Stimulated activated naive CD8-positive, alpha-beta T cell treated with anti-CD3 and anti-CD28 coated beads, Interleukin-15, Interleukin-2, amounts not matched to agents 100 U/mL and 50 U/mL, for 24 hours (primary cell): ENCODE measurements around the gene SLC38A6.

ENCODE experiments used
- ATAC-seq: fragments of 150-1000 bp; cut with Tn5 transposase; one replicate; pipeline ENCODE4 v1.10.0; 2021
- DNase-seq: peaks from one replicate; pipeline ENCODE4 v3.0.0; 2021

The SLC38A6 gene

DNA sequence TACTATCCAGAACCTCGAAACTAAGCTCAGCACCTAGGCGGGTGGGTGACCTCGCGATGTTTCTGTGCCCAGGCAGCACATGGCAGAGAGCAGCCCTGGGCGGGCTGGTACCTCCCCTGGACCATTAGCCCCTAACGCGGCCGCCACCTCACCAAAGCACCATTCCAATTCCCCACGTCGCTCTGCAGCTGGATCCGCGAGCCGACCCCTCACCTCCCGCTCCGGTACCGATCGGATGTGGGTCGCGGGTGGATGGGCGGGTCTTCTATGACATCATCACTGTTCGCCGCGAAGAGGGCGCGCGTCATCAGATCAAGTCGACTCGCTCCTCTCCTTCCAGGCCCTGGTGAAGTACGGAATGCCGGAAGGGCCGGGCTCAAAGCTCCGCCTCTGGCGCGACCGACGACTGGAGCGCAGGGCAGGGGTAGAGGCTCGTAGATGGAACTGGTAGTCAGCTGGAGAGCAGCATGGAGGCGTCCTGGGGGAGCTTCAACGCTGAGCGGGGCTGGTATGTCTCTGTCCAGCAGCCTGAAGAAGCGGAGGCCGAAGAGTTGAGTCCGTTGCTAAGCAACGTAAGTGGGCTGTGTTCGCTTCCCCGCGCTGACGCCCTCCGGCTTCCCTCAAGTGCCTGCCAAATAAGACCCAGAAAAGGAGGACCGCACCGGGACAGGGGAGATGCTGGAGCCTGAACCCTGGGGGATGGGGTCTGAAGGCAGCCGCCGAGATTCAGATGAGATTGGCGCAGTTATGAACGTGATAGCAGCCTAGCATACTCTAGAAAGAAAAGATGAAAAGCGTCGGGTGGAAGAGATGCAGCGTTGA is at the start of gene SLC38A6, which contains the start of gene TRMT5:
SLC38A6 (plus strand) TSS at position 435 of the 822 bp plus-strand sequence; CDS start at position 468, 33 bp downstream.
TRMT5 (minus strand) TSS at position 269 of the 822 bp plus-strand sequence; CDS start at position 163, 106 bp downstream.
- DNase-seq (peak; percentile 91), ATAC-seq (peak; percentile 97)

DNA sequence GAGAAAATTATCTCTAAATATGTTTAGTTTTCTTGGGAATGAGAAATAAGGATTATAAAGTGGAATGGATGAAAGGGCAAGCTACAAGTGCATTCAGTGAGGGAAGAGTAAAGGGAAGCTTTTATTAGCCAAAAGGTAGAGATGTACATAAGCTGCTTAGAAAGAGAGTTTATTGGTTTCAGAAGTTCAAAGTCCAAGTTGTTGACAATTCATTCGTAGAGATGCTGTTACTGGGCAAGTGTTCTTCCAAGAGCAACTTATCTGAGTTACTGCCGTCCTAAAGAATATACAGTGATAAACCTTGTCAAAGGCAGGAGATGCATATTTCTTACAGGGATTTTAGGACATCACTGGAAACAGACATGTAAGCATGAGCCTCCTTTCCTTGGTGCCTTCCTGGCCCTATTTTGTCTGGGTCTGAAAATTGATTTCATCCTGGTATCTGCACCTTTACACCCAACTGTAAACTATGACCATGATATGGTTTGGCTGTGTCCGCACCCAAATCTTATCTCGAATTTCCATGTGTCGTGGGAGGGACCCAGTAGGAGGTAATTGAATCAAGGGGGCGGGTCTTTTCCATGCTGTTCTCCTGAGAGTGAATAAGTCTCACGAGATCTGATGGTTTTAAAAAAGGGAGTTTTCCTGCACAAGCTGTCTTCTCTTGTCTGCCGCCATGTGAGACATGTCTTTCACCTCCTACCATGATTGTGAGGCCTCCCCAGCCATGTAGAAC is 47.0 kb upstream of the SLC38A6 start:
- ATAC-seq: no peak

DNA sequence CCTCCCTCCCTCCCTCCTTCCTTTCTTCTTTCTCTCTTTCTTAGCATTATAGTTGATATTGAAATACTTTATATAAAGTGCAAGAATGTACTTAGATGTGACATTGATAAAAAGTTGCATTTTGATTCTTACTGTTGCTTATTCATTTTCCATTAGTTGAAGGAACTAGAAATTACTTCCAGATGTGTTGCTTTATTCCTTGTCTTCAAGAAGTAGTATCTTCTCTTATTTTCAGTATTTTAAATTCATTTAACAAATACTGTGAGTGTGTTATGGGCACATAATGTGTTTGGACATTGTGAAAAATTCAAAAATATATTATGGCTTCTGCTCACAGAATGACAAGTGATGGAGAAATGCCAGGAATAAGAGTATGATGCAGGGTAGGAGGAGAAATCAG is 45.7 kb upstream of the SLC38A6 start:
- no peak for DNase-seq

More for the DNA sequence above, 47.0 kb upstream of the SLC38A6 start:
- DNase-seq: no peak

DNA sequence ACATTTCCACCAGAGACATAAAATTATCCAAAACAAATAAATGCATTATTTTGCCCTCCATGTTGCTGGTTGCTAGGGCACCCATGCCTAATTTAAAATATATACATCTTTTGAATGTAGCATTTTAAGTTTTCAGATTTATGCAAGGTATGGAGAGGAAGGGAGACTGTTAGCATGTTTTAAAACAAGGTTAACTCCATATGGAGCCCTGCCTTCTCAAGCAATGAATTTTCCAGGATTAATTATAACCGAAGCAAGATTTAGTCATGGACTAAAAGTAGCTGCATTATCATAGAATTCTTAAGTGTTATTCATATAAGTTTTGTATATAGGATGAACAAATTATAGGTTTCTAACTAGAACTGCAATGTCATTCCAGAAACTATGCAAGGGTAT is 37.4 kb upstream of the SLC38A6 start:
- ATAC-seq: no peak
- no peak for DNase-seq

More for the DNA sequence above, 45.7 kb upstream of the SLC38A6 start:
- ATAC-seq: no peak

DNA sequence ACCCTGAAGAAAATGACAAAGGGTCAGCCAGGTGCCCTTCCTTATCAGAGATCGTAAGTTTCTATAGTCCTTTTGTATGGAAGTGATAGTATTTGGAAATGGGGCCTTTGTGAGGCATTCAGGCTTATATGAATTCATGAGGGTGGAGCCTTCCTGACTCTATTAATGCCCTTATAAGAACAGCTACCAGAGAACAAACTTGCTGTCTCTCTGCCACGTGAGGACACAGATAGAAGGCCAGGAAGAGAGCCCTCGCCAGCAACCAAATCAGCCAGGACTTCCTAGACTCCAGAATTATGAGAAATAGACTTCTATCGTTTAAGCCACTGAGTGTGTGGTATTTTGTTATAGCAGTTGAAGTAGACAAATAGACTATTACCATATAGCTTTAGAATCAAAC is 36.8 kb upstream of the SLC38A6 start:
- no peak for DNase-seq
- no peak for ATAC-seq

DNA sequence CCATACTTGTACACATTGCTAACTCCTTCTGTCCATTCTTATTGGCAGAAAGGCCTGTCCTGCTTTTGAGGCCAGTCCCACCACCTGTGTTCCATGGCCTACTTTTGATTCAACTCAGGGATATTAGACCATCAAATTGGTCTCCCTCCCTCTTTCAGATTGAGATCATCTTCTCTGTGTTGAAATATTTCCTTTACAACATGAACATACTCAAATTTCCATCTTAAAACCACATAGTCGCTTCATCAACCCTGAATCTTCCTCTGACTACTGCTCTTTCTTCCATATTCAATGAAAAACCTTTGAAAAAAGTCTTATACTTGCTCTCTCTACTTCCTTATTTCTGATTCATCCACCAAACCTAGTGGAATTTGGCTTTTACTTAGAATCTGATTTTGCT is 35.1 kb upstream of the SLC38A6 start:
- ATAC-seq (peak; percentile 66), DNase-seq (no peak)

DNA sequence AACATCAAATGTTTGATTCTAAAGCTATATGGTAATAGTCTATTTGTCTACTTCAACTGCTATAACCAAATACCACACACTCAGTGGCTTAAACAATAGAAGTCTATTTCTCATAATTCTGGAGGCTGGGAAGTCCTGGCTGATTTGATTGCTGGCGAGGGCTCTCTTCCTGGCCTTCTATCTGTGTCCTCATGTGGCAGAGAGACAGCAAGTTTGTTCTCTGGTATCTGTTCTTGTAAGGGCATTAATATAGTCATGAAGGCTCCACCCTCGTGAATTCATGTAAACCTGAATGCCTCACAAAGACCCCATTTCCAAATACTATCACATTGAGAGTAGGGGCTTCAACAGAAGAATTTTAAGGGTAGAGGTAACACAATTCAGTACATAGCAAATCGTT is 34.3 kb upstream of the SLC38A6 start:
- ATAC-seq (no peak), DNase-seq (no peak)

DNA sequence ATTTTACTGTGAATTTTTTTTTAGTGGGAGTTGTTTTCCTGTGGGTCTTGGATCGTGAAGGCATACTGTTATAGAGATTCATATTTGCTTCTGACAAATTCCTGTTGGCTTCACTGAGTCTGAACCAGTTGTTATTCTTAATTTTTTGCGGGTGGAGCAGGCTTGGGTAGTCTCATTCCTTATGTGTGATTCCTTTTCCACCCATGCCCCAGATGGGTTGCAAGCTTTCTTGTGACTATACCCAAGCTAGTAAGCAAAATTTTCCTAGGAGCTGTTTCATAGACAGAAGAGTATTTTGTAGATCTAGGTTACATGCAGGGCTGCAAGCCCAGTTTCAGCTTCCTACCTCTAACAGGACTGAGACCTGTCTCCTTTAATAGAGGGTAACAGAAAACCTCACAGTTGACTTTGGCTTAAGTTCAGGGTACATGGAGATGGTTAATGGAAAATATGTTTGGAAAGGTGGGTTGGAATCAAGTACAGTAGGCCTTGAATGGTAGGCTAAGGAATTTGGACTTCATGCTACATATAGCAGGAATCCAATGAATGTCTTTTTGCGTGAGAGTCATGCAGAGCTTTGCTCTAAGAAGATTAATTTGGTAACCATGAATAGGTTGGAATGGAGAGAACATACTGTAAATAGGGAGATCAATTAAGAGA is 29.1 kb upstream of the SLC38A6 start:
- DNase-seq: no peak
- ATAC-seq: no peak

DNA sequence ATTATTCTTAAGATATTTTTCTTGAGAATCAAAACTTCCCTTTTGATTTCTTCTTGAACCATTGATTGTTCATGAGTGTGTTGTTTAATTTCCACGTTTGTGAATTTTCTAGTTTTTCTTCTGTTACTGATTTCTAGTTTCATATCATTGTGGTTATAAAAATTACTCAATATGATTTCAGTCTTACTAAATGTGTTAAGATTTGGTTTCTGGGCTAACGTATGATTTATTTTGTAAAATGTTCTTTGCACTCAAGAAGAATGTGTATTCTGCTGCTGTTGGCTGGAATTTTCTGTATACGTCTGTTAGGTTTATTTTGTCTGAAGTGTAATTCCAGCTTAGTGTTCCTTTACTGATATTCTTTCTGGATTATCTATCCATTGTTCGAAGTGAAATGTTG is 24.8 kb upstream of the SLC38A6 start:
- no peak for DNase-seq
- ATAC-seq: no peak

DNA sequence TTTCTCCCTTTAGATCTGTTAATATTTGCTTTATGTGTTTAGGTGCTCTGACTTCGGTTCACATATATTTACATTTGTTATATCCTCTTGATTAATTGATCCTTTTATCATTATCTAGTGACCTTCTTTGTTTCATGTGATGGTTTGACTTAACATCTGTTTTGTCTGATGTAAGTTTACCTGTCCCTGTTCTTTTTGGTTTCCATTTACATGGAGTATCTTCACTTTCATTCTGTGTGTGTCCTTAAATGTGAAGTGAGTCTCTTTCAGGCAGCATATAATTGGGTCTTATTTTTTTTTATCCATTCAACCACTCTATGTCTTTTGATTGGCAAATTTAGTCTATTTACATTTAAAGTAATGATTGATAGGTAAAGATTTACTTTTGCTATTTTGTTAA is 24.4 kb upstream of the SLC38A6 start:
- DNase-seq (no peak), ATAC-seq (no peak)

DNA sequence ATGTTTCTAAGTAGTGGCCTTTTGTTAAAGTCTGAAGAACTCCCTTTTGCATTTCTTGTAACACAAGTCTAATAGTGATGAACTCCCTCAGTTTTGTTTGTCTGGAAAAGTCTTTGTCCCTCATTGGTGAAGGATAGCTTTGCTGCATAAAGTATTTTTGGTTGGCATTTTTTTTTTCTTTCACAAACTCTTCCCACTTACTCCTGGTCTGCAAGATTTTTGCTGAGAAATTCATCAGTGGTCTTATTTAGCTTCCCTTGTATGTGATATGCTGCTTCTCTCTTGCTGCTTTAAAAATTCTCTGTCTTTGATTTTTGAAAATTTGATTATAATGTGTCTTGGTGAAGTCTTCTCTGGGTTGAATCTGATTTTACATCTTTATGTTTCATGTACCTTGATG is 22.9 kb upstream of the SLC38A6 start:
- DNase-seq (no peak), ATAC-seq (no peak)

DNA sequence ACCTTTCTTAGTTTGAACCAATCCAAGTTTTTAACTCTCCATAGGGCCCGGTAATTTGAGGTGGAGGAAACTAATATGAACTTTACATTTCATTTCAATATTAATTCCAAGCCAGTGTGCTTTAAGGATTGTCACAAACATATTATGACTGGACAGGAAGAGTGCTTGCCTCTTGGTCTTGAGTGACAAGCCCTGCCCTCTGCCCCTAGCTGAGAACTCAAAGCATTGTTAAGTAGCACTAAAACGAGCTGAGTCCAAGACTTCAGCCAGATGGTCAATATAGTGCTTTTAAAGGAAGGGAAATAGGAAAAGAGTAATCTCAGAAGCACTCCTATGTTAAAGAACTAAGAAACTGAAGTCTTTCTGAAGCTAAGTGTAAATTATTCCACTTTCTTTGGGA is 17.3 kb upstream of the SLC38A6 start:
- ATAC-seq (no peak), DNase-seq (no peak)

DNA sequence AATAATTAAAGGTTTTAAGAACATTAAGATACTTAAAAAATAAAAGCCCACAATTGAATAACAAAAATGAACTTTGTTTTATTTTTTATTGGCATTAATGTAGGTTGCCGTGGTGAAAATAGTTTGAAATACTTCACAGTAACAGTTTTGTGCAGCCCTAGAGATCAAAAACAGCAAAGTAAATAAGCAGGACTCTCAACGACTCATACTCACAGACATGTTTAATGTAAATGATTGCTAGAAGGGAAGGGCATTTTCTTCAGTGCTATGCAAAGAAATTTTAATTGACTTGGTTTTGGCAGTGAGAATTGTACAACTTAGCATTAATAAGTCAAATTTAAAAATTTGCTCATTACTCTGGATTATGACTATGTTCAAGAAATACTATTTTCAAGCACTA is 16.1 kb upstream of the SLC38A6 start:
- ATAC-seq: no peak
- no peak for DNase-seq

DNA sequence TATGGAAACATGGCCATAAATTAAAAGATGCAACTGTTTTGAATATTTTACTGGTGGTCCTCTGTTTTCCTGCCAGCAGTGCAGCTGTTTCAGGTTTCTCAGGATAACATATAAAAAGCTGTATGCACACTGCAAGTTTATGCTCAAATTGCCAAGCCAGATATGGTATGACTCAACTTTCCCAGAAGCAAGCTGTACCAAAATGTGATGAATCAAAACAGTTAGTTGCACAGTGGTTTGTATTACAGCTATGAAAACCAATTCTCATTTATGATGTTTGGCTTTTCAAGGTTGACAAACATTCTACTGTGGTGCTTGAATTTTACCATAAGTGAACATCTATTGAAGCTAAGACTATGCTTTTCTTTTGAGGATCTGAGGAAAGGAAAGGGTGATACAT is 15.6 kb upstream of the SLC38A6 start:
- DNase-seq (no peak), ATAC-seq (peak; percentile 72)

DNA sequence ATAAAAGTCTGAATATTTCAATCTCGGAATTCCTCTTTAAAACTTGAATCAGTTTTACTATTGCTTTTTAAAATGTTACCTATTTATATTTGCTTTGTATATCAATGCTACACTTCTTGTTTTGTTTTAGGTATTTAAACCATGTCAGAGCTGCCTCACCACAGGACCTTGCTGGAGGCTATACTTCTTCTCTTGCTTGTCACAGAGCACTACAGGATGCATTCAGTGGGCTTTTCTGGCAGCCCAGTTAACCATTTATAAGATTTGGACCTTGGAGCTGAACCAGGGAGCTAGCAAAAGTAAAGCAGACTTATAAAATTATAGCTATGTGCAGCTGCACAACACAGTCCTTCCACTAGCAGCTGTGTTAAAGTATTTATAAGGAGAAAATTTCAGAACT is 12.9 kb upstream of the SLC38A6 start:
- no peak for DNase-seq
- no peak for ATAC-seq

DNA sequence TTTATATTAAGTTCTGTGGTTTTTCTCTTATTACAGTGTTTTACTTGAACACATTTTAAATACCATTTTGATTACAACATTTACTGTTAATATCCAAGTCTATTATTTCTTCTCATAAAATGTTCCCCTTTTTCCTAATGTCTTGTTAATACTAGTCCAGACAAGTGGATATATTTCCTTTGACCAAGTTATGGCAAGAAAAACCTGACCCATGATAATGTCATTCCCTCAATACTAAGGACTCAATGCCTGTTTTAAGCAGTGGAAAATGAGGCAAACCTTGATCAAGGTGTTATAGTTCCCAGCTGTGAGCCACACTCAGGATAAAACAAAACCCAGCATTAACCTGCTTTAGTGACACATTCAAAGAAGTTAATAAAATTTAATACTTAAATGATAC is 12.4 kb upstream of the SLC38A6 start:
- ATAC-seq: no peak
- DNase-seq: no peak

DNA sequence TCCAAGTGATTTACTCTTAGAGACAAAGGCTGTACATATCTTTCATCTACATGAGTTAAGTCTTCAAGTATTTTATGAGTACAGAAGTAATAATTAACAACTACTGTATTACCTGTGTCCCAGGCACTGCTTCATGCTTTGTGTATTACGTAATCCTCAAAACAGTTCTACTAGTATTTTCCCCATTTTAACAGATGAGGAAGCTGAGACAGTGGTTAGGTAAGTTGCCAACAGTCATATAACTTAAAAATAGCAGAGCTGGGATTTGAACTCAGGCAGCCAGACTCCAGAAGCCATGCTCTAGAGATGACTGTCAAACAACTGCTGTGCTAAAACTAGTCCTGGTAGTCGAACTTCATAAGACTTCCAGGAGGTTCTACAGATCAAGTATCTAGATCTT is 10.9 kb upstream of the SLC38A6 start:
- DNase-seq: no peak
- no peak for ATAC-seq

DNA sequence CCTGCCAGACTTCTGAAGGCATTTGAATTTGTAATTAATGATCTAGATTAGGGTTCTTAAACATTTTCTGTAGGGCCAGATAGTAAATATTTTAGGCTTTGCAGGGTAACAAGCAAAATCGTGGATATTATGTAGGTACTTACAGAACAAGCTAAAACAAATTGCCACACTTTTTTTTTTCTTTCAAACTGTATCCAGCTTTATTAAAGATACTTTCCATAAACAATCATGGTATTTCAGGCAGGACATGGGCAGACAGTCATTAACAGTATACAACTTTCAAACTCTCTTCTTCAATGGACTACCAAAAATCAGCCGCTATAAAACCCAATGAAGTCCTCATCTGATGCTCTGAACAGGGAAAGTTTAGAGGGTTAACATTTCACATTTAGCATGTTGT is 9.8 kb upstream of the SLC38A6 start:
- no peak for ATAC-seq
- no peak for DNase-seq

DNA sequence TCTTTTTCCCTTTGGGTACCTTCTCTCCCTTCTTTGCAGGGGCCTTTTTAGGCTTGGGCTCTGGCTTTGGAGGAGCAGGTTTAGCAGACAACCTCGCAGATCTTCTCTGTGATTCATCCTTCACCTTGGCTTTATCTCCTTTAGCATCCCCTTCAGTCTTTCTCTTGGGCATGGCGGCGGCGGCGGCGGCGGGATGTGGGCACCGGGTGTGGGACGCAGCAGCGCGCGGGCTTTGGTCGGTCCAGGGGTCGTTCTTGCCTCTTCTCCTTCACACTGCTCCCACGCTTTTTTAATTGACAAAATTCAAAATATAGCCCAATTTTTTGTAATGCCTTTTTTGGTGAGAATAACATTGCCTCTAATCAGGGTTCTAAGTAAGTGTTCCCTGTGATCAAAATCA is 8.8 kb upstream of the SLC38A6 start:
- ATAC-seq (no peak), DNase-seq (no peak)

DNA sequence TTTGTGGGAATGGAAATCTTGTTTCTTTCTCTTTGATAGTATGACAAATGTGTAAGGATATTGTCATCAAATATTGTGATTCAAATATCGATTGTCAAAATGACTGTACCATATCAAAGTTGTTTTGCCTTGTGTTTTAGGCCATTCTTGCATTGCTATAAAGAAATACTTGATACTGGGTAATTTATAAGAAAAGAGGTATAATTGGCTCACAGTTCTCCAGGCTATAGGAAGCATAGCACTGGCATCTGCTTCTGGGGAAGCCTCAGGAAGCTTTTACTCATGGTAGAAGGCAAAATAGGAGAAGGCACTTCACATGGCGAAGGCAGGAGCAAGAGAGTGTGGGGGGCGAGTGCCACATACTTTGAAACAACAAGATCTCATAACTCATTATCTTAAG is 8.0 kb upstream of the SLC38A6 start:
- ATAC-seq: no peak
- DNase-seq: no peak

DNA sequence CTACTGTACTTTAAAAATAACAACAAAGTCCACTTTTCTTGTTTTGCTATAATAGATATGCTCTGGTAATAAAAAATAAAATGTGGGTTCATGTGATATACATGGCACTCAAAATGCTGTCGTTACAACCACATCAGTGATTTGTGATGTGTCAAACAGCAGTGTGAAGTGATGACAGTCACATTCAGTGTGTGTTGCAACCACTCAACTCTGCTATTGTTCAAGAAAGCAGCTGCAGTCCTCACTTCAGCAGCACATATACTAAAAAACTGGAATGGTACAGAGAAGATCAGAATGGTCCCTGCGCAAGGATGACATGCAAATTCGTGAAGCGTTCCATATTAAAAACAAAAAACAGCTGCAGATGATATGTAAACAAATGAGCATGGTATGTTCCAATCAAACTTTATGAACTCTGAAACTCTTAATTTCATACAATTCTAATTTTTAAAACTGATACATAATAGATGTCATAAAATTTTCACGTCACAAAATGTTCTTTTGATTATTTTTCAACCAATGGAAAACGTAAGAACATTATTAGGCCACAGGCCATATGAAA is 6.9 kb upstream of the SLC38A6 start:
- no peak for ATAC-seq
- DNase-seq: no peak

DNA sequence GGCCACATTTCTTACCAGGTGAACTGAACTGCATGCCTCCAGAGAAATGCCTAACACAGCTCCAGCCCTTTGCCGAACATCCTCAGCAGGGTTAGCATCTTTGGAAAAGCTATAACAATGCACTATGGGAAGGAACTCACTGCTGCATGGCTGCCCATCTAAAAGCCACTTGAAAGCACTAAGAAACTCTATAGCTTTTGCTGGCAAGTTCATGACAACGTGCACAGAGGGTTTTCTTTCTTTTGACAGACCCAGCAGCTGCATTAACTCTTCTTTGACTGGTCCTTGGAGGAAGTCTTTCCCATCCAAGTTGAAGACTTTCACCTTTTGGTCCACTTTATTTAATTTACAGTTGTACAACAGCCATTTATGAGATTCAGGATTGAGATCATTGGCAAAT is 5.5 kb upstream of the SLC38A6 start:
- ATAC-seq (no peak), DNase-seq (no peak)

DNA sequence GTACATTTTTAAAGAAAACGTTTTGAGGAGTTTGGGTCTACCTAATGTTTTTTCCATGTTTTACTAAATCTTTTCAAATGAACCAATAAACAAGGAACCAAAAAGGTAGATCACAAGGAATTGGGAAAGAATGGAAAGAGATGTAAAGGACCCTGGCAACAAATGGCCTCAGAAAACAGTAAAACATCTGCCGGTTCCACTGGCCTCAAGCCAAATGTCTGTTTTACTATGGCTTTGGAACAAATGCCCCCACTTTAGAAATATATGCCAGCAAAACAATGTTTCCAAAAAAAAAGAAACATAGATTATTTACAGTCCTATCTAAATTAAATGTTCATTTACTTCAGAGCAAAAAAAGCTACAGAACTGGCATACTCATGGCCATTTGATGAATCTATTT is 3.2 kb upstream of the SLC38A6 start:
- DNase-seq (no peak), ATAC-seq (no peak)
